MM.1S (cell line): ENCODE measurements around the gene MYO9B.

Experiments used
- EZH2 ChIP-seq: fragments of 300-600 bp; sonication (generic); optimal IDR thresholded peaks from 2 replicates; pipeline ENCODE3; 2017; ENCODE audit warnings: low read depth, mild to moderate bottlenecking, antibody characterized with exemption, low read length, mixed read lengths
- EZH2phosphoT487 ChIP-seq: fragments of 300-600 bp; sonication (generic); IDR thresholded peaks from 2 replicates; pipeline ENCODE4 v1.6.1; 2018; ENCODE audit warnings: antibody characterized with exemption, low read length
- TF ChIP-seq, protein P1 (sequence below): fragments of 300-600 bp; sonication (generic); IDR thresholded peaks from 2 replicates; pipeline ENCODE4 v1.5.1; 2016; ENCODE audit warnings: antibody characterized with exemption, low read length, mixed read lengths

- TF ChIP-seq, protein P1, sequence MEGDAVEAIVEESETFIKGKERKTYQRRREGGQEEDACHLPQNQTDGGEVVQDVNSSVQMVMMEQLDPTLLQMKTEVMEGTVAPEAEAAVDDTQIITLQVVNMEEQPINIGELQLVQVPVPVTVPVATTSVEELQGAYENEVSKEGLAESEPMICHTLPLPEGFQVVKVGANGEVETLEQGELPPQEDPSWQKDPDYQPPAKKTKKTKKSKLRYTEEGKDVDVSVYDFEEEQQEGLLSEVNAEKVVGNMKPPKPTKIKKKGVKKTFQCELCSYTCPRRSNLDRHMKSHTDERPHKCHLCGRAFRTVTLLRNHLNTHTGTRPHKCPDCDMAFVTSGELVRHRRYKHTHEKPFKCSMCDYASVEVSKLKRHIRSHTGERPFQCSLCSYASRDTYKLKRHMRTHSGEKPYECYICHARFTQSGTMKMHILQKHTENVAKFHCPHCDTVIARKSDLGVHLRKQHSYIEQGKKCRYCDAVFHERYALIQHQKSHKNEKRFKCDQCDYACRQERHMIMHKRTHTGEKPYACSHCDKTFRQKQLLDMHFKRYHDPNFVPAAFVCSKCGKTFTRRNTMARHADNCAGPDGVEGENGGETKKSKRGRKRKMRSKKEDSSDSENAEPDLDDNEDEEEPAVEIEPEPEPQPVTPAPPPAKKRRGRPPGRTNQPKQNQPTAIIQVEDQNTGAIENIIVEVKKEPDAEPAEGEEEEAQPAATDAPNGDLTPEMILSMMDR, result no peak
- no peak for TF ChIP-seq EZH2phosphoT487
- no peak for TF ChIP-seq EZH2
These were observed 13.9 kb upstream of the MYO9B start for GRCh38 chr19:17061691-17062090.
